ENCODE measurements around the gene NOXA1.

- TF ChIP-seq CTCF (IDR thresholded peaks at IDR 0.05) (no peak), POLR2AphosphoS5 (IDR thresholded peaks at IDR 0.05) (no peak)
Observed at GRCh38 chr9:137403269-137403668, 19.9 kb upstream of the NOXA1 start.
